ENCODE measurements around the gene PRR5L. TPM values are rescaled to one million over a fixed set of nuclear protein-coding genes. Genes with fewer than 3 reads are reported as not detected.

Gene PRR5L
- total RNA-seq, 1 donor from 2014 or later = 32.5 TPM

DNA sequence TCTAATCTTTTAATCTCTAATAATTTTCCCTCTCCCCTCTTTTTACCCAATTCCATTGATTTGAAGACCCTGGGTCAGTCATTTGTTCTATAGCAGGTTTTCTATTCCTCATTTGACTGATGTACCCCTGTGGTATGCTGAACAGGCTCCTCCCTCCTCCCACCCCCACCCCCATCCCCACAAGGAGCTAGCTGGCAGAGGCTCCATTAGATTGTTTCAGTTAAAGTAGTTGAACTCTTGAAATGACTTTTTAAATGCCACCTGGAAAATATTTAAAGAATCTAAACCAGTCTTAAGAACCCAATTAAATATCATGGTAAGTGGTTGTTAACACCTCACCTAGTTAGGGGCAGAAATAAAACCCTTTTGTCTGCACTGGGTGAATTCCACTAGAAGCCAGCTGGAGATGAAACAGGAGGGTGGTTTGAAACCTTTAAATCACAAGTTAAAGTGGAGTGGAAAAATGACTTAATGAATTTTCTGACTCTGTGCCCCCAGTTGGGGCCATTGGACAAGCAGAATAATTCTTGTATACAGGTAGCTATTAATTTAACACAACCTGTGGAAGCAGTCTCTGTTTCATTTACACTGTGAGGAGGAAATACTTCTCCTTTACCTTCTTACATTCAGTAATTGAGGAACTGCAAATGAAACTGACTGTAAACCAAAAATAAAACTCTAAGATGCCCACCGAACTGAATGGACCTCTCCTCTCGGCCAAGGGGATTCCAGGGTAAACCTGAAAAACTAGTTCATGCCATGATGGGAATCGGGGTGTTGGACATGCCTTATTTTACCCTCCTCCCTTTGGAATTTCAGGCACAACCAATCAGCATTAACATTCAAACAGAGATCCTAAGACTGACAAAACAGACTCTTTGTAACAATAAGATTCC is 30.7 kb downstream of the PRR5L start:
- Histone ChIP-seq H3K4me1 (no peaks in the 10 kb centered on the region), H3K27me3 (no peaks in the 10 kb centered on the region), H3K4me3 (no peak overlapping the region), H3K9me3 (no peaks in the 10 kb centered on the region), H3K27ac (no peak overlapping the region), H3K36me3 (no peaks in the 10 kb centered on the region)
- DNase-seq (ENCODE audit: low spot score in 2 of 2) = no peak
- TF ChIP-seq, protein P1, sequence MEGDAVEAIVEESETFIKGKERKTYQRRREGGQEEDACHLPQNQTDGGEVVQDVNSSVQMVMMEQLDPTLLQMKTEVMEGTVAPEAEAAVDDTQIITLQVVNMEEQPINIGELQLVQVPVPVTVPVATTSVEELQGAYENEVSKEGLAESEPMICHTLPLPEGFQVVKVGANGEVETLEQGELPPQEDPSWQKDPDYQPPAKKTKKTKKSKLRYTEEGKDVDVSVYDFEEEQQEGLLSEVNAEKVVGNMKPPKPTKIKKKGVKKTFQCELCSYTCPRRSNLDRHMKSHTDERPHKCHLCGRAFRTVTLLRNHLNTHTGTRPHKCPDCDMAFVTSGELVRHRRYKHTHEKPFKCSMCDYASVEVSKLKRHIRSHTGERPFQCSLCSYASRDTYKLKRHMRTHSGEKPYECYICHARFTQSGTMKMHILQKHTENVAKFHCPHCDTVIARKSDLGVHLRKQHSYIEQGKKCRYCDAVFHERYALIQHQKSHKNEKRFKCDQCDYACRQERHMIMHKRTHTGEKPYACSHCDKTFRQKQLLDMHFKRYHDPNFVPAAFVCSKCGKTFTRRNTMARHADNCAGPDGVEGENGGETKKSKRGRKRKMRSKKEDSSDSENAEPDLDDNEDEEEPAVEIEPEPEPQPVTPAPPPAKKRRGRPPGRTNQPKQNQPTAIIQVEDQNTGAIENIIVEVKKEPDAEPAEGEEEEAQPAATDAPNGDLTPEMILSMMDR (IDR thresholded peaks at IDR 0.05) = no peak
- intact Hi-C loops (cut with DNase I) = no loop called here

DNA sequence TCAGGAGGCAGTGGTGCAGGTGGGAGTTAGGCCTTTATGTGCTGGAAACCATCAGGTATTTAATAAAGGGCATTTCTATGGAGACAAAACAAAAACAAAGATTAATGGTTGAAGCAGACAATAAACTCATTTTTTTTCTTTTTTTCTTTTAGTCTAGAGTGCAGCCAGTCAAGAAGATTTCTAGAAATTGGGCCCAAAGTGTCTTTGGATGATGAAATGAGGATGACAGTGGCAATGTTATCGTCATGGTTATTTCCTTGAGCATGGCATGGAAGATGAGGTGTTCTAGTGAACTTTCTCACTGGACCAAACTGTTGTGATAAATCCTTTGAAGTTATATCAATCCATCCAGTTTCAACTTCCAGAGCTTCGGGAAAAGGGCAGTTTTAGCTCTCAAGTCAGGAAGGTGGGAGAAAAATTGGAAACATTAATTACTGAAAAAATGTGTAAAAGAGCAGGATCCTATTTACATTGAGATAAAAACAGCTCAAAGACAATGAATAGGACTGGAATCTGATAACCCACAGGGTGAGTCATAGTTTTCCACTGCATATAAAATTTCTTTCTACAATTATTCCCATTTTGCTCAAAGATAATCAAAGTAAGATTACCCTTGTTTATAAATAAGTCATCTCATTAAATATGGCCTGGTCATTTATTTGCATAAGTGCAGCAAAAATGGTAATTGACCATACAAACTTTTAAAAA is 33.0 kb downstream of the PRR5L start:
- Histone ChIP-seq H3K36me3 (no peaks in the 10 kb centered on the region), H3K27ac (no peak overlapping the region), H3K27me3 (no peaks in the 10 kb centered on the region), H3K9me3 (no peaks in the 10 kb centered on the region), H3K4me1 (no peaks in the 10 kb centered on the region), H3K4me3 (no peak overlapping the region)
- intact Hi-C loops (cut with DNase I) = no loop called here
- TF ChIP-seq, protein P1 (IDR thresholded peaks at IDR 0.05) = no peak
- DNase-seq (ENCODE audit: low spot score in 2 of 2) = no peak

DNA sequence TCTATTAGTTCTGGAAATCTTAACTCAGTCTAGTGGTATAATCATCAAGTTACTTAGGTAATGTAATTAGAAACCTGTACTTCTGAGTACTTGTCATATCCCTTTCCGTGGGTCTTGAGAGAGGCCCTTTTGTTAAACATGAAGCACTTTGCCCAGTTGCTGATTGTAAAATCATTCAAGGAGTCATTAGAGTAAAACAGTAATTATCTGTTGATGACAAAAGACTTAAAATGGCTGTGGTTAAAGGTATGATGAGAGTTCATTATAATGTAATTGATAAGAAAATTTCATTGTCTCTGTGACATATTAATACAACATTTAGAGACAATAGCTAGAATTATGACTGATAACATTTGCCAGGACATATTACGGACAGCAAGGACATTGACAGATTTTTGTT is 34.3 kb downstream of the PRR5L start:
- no peaks in the 10 kb centered on the region for H3K27me3 ChIP-seq
- H3K27ac ChIP-seq = no peak overlapping the region
- no peaks in the 10 kb centered on the region for H3K36me3 ChIP-seq
- H3K9me3 ChIP-seq = no peaks in the 10 kb centered on the region
- TF ChIP-seq, protein P1 (IDR thresholded peaks at IDR 0.05) = no peak
- DNase-seq (ENCODE audit: low spot score in 2 of 2) = no peak
- H3K4me3 ChIP-seq = no peak overlapping the region
- no peaks in the 10 kb centered on the region for H3K4me1 ChIP-seq
- intact Hi-C loops (cut with DNase I) = no loop called here

DNA sequence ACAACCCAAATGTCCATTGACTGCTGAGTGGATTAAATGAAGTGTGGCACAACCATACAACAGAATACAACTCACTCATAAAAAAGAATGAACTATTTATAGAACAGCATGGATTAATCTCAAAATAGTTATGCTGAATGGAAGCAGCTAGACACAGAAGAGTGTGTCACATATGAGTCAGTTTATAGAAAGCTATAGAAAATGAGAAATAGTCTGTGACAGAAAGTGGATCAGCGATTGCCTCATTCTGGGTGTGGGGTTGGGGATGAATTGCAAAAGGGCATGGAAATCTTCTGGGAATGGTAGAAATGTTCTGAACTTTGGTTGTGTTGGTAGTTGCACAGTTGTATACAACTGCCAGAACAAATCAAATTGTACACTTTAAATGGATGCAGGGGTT is 37.4 kb downstream of the PRR5L start:
- Histone ChIP-seq H3K27ac (no peak overlapping the region), H3K27me3 (no peaks in the 10 kb centered on the region), H3K36me3 (no peaks in the 10 kb centered on the region), H3K4me1 (no peaks in the 10 kb centered on the region), H3K4me3 (no peak overlapping the region), H3K9me3 (no peaks in the 10 kb centered on the region)
- intact Hi-C loops (cut with DNase I) = no loop called here
- TF ChIP-seq, protein P1 (IDR thresholded peaks at IDR 0.05) = no peak
- no peak for DNase-seq (ENCODE audit: low spot score in 2 of 2)

DNA sequence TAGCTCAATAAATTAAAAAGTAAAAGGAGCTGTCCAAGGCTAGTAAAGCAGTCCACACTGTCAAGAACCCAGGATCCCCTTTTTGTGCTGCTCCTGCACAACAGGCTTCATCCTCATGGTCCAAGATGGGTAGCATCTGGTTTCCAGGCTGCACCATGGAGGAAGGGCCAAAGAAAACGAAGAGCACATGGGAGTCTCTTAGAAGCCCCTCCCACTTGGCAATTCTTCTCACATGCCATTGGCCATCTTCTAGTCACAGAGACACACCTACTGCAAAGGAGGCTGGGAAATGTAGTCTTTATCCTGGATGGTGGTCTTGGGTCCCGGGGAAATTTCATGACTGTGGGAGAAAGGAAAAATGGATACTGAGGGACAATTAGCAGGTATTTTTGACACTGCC is 37.8 kb downstream of the PRR5L start:
- H3K36me3 ChIP-seq = no peaks in the 10 kb centered on the region
- H3K27me3 ChIP-seq = no peaks in the 10 kb centered on the region
- no peaks in the 10 kb centered on the region for H3K4me1 ChIP-seq
- no peak overlapping the region for H3K27ac ChIP-seq
- no peaks in the 10 kb centered on the region for H3K9me3 ChIP-seq
- DNase-seq (ENCODE audit: low spot score in 2 of 2) = no peak
- intact Hi-C loops (cut with DNase I) = no loop called here
- H3K4me3 ChIP-seq = no peak overlapping the region
- TF ChIP-seq, protein P1 (IDR thresholded peaks at IDR 0.05) = no peak

Data from ascending aorta (tissue), 2 donors.